Measurements from ENCODE around the gene SLC27A4. TPM values are rescaled to one million over a fixed set of nuclear protein-coding genes. Genes with fewer than 3 reads are reported as not detected.

Gene SLC27A4
- total and polyA plus RNA-seq, 2 of the 13 experiments (the other 11 are each of a cell fraction or from before 2014, with no cell fraction given) = 10.6 to 18.8 TPM

DNA sequence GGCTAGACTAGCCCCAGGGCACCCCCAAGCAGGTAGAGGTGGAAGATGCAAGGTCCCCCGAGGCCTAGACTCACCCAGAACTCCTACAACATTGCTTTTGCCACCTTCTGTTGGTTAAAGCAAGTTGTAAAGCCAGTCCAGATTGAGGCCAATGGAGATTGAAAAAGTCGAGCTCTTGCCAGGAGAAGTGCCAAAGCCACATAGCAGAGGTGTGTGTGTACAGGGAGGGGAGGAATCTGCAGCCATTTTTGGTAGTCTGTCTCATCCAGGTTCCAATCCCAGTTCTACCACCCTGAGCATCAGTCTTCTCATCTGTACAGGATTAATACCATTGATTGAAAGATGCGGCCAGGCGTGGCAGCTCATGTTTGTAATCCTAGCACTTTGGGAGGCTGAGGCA lies 18.5 kb downstream of the SLC27A4 start:
- Histone ChIP-seq H3K27ac (ENCODE audit: extremely low read length, insufficient read depth, low read length) (no peak overlapping the region), H3K4me1 (ENCODE audit: insufficient read depth, low read length) (peaks cover 18% of the 10 kb centered on the region; the same call in 1 of the 2 replicates), H4K20me1 (ENCODE audit: insufficient read depth, low read length) (no peaks in the 10 kb centered on the region), H3K9me3 (ENCODE audit: low read length) (no peaks in the 10 kb centered on the region), H3K9ac (ENCODE audit: insufficient read depth, low read depth, low read length) (no peak overlapping the region), H3K36me3 (replicated peaks in 1 of 2; ENCODE audit: control insufficient read depth in 1 of 2, insufficient read depth in 2 of 2, low read length in 2 of 2) (peaks cover 1 to 11% of the 10 kb centered on the region in 2 experiments; a peak in 2 of 5 replicates), H3K4me2 (ENCODE audit: low read depth, low read length) (no peak overlapping the region), H3K4me3 (replicated peaks in 1 of 3; ENCODE audit: insufficient read depth in 1 of 3, low read depth in 2 of 3, low read length in 3 of 3) (no peak overlapping the region), H3K27me3 (ENCODE audit: control insufficient read depth in 1 of 2, insufficient read depth in 2 of 2, low read length in 2 of 2) (no peaks in the 10 kb centered on the region), H2AFZ (ENCODE audit: low read length) (no peak overlapping the region), H3K79me2 (ENCODE audit: insufficient read depth, low read length) (no peaks in the 10 kb centered on the region)
- FAIRE-seq = no peak
- in situ Hi-C loops (cut with HindIII; ENCODE audit: extremely low pct_ligation_motif_present, low pct_unique_long_range_greater_than_20kb) = no loop called here
- BruUV-seq (replicated peaks) = no TSS peak
- intact Hi-C loops (cut with micrococcal nuclease; ENCODE audit: unreplicated experiment) = no loop called here
- CTCF ChIA-PET (ENCODE audit: low intra/inter-chr PET ratio, low total read pairs) = no interaction called here
- 92% methylated on average over 2 of the region's 4 CpGs for WGBS (ENCODE audit: low lambda C conversion rate)
- POLR2A ChIA-PET = no interaction called here
- no peak for ATAC-seq
- DNase-seq (ENCODE audit: low spot score) = no peak
- TF ChIP-seq ZNF883 (CRISPR knock-in tag; IDR thresholded peaks at IDR 0.05; ENCODE audit: not compliant biosample characterization) (no peak), CHD2 (IDR thresholded peaks at IDR 0.05; ENCODE audit: low read depth, low read length) (no peak), ZNF546 (CRISPR knock-in tag; conservative IDR thresholded peaks at IDR 0.05) (no peak), ZNF75D (CRISPR knock-in tag; IDR thresholded peaks at IDR 0.05; ENCODE audit: borderline replicate concordance) (no peak), EZH2 (conservative IDR thresholded peaks at IDR 0.05; ENCODE audit: low read depth, low read length) (no peak), DNMT1 (CRISPR knock-in tag; IDR thresholded peaks at IDR 0.05) (no peak), ZNF24 (IDR thresholded peaks at IDR 0.05) (no peak), ZIK1 (CRISPR knock-in tag; IDR thresholded peaks at IDR 0.05; ENCODE audit: borderline replicate concordance, low read depth) (no peak), ZNF20 (CRISPR knock-in tag; IDR thresholded peaks at IDR 0.05) (no peak), SKI (IDR thresholded peaks at IDR 0.05; ENCODE audit: partially characterized antibody) (no peak), WIZ (CRISPR knock-in tag; IDR thresholded peaks at IDR 0.05) (no peak), ZNF7 (CRISPR knock-in tag; IDR thresholded peaks at IDR 0.05) (no peak), ZSCAN21 (CRISPR knock-in tag; IDR thresholded peaks at IDR 0.05; ENCODE audit: borderline replicate concordance) (no peak), AHDC1 (CRISPR knock-in tag; IDR thresholded peaks at IDR 0.05; ENCODE audit: borderline replicate concordance) (no peak), HDAC2 (CRISPR knock-in tag; IDR thresholded peaks at IDR 0.05) (no peak), JARID2 (CRISPR knock-in tag; IDR thresholded peaks at IDR 0.05; ENCODE audit: insufficient replicate concordance) (no peak), ZNF790 (CRISPR knock-in tag; IDR thresholded peaks at IDR 0.05; ENCODE audit: borderline replicate concordance) (no peak)
- TF ChIP-seq, protein P1, sequence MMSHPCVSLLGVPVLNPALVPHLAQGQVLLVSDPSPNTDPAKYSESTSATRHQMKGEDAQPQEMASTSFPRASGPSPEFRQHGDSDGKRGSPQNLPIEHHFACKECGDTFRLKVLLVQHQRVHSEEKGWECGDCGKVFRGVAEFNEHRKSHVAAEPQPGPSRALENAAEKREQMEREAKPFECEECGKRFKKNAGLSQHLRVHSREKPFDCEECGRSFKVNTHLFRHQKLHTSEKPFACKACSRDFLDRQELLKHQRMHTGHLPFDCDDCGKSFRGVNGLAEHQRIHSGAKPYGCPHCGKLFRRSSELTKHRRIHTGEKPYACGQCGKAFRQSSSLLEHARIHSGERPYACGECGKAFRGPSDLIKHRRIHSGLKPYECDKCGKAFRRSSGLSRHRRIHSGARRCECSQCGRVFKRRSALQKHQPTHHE (CRISPR knock-in tag; IDR thresholded peaks at IDR 0.05; ENCODE audit: borderline replicate concordance) = no peak
